DMS 273 (cell line): ENCODE measurements around the gene RHBG.

Source experiments
- DNase-seq: peaks from one replicate; lab custom pipeline; 2025; ENCODE audit not compliant: unreplicated experiment; lab: John Stamatoyannopoulos, UW

Gene RHBG

DNA sequence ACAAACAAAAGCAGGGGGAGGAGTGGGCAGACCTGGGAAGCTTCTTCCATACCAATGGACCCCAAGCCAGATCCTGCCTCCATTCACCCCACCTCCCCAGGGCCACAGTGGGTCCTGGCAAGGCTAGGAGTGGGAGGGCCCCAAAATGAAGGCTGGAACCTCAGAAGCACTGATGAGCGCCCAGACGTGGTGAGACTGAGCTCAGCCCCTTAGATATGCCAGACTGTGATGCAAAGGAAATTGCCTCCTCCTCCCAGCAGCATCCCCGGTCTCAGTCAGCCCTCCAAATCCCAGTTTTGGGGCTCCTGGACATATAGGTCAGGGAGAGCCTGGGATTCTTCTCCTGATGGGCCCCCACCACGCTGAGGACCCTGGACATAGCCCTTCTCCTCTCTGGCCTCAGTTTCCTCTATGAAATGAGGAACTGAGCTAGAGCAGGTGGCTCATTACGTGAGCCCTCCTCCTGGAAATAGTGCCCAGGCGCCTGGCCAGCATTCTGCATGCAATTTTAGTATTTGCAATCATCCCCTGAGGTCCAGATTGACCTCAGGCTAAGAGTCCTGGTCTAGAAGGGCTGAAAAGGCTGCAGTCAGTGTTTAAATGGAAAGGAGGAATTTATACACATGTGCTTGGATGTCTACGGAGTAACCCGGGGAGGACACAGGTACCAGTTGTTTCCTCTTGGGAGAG, 33.5 kb downstream of the RHBG start:
- no peak for DNase-seq

DNA sequence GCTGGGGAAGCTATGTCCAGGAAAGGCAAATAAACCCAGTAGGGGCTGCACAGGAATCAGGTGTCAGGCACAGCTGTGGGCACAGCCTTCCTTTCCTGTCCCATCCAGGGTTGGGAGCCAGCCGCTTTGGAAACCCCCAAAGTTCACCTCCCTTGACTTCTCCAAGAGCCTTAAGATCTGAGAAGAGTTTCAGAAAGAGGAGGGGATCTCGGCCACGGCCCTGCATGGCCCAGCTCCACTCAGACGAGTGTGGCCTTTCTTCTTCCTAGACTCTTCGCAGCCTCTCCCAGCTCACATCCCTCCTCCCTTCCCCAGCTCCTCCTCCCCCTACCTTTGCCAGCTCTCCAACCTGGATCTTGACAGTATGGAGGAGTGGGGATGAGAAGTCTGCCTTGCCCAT, 36.7 kb downstream of the RHBG start:
- peak; percentile 57 for DNase-seq

DNA sequence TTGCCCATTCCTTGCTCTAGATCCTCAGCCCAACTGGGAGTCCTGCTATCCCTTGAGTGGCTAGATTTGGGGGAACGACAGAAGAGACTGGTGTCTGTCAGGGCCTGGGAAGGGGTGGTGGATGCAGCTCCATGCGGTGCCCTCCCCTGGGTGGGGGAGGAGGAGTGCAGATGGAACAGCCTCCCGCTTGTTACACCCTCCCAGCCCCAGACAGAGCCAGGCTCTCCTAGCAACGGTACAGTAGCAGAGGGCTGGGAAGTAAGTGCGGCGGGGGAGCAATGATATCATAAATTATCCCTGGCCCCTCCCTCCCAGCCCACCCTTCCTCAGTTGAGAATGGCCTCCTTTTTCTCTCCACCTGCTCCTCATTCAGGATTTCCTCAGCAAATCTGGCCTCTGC, 37.2 kb downstream of the RHBG start:
- peak; percentile 94 for DNase-seq

DNA sequence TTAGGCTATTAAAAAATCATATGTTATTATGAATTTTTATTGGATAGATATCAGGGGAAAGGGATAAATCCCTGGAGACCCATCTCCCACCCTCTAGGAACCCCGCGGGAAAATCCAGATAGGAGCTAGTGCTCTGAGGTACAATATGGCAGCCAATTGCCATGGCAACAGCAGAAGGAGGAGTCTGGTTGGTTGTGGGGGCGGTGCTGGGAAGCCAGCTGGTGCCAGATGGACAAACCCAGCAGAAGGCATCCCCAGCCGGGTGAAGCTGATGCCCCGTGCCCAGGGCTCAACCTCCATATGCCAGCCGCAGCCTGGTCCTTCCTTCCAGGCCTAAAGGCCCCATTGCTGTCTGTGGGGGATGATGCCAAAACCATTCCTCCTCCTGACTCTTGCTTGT, 38.3 kb downstream of the RHBG start:
- DNase-seq: peak; percentile 99

DNA sequence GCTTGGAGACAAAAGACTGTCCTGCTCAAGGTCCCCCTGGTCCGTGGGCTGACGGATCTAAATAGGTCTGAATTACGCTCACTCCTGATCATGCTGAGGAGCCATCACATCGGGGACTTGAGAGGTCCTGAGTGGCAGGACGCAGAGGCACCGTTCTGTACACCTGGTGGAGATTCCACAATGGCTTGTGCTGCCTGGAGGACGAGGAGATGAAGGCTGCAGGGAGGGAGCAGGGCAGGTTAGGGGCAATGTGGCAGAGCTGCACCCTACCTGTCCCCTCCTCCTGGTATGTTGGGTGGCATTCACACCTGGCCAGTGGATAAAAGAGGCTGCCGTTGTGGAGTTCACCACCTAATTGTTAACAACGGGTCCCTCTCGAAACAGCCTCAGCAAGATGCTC, 38.7 kb downstream of the RHBG start:
- no peak for DNase-seq

DNA sequence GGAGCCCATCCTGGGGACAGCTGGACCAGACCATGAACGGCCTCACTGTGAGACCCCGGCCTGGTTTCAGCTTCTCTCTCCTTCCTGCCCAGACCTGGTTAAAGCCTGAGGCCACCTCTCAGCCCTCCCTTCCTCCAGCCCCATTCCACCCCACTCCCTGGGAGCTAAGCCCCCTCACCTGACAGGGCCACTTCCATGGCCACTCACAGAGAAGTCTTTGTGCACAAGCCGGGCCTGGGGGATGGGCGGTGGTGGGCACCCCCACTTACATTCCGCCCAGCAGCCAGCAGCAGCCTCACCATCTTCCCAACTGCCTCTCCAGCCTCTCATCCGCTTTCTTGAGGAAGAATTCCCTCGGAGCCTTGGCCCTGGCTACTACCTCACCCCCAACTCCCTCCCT, 40.4 kb downstream of the RHBG start:
- DNase-seq: no peak

DNA sequence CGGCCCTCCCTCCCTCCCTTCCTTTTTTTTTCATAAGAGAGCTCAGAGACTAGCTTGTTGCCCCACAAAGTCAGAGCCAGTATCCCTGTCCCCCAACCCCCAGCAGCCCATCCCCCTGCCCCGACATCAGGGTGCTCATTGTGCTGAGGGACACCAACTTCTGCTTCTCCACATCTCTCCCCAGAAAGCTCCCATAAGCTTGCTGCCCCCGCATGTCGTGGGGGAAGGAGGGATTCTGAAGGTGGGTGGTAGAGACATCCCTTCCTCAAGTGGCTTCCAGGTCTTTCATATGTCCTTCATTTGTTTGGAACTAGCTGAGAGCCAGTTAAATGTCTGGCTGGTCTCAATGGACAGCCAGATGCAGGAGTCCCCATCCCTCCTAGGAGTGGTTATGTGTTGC, 41.2 kb downstream of the RHBG start:
- no peak for DNase-seq

DNA sequence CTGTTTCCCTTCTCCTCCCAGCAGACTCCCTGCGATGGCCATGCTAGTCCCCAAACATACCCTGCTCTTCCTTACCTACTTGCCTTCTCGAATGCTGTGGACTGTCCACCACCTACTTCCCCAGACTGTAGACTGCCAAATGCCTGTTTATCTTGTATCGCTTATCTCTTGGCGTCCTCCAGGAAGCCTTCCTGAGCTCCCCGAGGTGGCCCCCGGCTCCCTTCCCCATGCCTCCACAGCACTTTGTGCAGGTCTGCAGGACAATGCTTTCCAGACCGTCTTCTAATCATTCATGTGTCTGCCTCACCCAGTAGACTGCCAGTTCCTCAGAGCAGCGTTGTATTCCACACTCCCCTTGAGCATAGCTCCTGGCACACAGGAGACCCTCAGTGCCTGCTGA, 41.7 kb downstream of the RHBG start:
- no peak for DNase-seq

DNA sequence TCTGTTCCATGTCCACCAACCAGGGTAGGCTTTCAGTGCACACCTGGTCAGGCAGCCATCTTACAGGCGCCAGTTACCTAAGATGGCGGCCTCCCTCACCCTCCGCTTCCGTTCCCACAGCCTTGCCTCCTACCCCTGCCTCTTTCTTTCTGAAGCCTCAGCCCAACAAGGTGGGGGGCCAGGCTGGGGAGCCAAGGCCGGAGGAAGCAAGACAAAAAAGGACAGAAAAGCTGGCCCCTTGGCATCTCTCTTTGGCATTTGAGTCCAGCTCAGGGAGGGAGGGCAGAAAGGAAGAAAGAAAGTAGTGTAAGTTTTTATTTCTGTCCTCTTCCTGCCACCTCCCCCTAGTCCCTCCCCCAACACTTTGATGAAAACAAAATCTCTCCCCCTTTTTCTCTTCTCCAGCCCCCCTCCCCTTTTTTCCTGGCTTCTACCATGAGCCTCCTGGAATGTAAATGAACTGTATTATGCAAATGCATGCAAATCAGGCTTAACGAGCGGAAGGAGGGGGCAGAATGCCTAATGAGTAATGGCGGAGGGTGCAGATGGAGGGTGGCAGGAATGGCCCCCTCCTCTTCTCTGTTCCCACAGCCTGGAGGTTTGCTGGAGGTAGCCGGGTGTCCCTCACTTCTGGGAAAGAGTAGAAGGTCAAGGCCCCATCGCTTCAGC, 43.8 kb downstream of the RHBG start:
- no peak for DNase-seq

DNA sequence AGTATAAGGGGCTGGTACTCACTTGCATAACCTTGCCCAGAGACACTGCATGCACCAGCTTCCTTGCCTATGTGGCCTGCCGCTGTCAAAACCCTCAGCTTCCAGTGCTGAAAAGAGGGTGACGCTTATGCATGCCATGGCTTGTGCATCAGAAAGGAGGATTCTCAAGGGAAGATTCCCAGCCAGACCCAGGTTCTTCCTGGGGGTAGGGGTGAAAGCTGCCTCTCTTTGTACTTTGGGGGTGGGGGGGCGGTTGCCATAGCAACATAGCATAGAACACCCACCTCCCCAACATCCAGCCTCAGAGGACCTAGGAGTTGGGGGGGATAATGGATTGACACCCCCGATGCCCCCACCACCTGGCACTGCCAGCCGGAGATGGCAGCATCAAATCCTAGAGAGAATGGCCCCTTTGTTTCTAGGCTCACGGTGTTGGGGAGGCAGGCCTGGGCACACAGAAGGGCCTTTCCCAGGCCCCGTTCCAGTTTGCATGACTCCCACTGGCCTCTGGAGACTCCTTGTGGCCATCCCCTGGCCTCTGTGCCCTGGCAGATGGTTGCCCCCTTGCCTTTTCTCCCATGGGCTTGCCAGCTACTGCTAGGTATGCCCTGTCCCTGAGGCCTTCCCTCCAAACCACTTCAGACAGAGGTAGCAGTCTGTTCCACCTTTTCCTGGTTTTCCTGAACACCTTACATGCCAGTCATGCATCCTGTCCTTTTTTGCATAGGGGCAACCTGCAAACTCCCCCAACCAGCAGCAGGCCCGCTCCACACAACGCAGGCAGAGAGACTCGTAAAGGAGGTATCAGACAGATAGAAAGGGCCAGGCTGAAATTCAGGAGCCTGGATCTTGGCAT, 44.6 kb downstream of the RHBG start:
- DNase-seq: peak; percentile 46

DNA sequence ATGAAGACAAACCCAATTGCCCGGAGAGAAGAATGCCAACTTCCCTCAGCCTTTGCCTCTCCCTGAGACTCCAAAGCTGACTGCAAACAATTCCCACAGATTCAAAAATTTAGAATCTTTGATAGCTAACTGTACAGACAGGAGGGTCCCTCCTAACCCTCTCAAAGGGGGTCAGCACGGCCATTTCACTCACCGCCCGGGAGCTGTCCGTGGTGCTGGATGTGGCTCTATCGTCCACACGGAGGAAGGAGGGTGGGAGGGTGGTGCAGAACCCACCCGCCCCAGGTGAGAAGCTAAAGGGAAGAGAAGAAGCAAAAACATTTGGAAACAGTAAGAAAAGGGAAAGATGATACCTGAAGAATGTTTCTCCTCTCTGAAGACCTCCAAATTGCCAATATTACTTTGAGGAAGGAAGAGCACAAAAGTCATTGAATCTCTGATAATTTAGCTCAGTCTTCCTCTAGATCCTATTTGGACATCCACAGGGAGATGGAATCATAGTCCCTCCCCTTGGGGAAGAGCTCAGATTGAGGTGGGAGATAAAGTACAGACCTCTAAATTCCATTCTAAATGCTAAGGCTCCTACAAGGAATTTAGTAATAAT, 45.6 kb downstream of the RHBG start:
- DNase-seq: no peak

DNA sequence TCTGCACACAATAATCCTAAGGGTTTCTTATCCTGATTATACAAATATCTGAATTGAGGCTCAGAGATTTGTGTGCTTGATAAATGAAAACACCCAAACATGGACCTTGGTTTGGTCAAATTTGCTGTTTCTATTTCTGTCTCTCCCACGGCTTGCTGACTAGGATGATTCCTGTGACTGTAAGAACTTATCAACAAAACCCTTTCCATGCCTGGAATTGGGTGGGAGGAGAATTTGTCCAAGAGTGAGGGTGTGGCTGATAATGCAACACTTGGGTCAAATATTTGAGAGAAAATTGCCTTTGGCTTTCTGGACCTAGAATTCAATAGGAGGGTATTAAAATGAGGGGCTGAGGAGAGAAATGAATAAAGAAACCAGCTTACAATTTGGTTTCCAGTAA, 48.0 kb downstream of the RHBG start:
- DNase-seq: no peak

DNA sequence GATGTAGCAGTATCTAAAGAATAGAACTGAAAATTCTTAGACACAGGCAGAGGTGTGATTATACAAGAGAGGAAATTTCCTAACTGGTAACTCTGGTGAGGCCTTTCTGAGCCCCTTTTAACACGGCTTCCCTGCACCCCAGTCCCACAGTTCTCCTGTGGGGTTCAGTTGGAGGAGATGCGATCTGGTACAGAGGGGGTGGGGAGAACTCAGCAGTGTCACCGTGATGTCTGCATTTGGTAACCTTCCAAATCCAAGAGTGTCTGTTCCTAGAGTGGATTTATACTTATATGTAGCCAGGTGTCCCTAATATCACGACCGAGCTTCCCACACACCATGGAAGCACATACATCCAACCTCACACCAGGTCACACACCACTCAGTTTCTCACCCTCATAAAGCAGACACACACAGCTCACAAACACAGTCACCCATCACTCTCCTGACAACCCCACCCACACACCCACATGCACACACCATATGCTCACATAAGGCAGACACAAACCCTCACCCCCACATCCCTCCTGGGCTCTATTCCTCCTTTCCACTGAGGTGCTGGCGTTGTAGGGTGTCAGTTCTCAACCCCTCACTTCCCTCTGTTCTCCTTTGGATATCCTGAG, 48.5 kb downstream of the RHBG start:
- peak; percentile 75 for DNase-seq

DNA sequence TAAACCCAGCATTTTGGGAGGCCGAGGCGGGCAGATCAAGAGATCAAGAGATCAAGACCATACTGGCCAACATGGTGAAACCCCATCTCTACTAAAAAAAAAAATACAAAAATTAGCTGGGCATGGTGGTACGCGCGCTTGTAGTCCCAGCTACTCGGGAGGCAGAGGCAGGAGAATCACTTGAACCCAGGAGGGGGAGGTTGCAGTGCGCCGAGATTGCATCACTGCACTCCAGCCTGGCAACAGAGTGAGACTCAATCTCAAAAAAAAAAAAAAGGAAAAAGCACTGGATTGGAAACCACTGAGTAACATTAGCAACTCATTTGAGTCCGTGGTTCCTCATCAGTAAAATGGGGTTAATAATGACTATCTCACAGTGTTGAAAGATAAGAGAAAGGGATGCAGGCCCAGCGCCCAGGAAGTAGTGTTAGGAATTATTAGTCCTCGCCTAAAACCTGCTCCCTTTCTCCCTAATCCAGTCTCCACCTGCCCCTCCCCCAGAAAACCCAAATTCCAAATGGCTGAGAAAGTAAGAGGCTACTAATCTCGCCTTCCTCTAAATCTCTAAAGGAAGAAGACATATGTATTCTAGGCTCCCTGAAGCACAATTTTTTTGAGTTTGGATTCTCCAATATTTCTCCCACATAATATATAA, 49.5 kb downstream of the RHBG start:
- DNase-seq: no peak

DNA sequence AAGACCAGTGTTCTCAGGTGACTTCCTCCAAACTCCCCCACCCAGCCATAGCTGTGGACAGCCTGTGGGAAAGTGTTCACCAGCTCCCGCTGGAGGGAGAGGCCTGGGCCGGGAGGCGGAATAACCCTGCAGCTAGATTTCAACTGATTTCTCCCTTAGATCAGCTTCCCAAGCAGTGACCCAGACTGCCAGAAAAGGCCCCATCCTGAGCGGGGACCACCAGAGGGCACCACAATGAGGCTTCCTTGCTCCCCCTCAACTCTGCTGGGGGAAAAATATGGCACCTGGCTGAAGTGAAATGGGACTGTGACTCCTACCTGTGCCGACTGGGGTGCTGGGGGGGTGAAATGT, 50.8 kb downstream of the RHBG start:
- peak; percentile 59 for DNase-seq

DNA sequence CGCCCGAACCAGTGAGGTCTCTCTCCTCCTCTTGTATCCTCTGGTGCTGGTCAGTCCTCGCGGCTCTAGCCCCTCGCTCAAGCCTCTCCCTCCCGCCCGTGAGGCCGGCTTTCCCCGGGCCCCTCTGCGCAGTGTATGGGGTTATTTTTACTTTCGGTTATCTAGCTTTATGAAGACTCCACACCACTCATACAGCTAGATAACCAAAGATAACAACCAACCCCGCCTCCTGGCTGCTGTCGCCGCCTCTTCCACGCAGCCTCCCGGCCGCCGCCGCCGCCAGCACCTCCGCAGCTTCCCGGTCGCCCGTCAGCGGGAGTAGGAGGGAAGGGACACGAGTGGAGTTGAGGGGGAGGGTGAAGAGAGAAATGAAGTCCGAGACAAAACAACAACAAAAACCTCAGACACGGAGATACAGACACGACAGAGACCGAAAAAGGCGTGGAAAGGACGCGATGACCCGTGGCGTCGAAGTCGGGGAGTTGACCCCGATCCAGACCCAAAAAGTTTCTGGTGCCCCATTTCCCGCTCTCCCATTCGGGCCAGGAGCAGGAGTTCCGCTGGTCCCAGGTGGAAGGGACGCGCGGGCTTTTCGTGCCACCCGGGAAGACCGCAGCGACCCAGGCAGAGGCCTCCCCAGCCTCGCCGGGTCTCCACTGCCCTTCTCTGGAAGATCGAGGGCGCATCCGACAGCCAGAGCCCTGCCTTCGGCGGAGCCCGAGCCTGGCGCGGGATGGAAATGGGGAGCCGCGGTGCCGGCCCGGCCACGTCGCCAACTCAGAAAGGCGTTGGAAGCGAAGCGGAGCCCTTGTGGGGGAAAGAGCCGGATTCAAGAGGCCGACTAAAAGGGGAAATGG, 51.4 kb downstream of the RHBG start:
- DNase-seq: peak; percentile 67

DNA sequence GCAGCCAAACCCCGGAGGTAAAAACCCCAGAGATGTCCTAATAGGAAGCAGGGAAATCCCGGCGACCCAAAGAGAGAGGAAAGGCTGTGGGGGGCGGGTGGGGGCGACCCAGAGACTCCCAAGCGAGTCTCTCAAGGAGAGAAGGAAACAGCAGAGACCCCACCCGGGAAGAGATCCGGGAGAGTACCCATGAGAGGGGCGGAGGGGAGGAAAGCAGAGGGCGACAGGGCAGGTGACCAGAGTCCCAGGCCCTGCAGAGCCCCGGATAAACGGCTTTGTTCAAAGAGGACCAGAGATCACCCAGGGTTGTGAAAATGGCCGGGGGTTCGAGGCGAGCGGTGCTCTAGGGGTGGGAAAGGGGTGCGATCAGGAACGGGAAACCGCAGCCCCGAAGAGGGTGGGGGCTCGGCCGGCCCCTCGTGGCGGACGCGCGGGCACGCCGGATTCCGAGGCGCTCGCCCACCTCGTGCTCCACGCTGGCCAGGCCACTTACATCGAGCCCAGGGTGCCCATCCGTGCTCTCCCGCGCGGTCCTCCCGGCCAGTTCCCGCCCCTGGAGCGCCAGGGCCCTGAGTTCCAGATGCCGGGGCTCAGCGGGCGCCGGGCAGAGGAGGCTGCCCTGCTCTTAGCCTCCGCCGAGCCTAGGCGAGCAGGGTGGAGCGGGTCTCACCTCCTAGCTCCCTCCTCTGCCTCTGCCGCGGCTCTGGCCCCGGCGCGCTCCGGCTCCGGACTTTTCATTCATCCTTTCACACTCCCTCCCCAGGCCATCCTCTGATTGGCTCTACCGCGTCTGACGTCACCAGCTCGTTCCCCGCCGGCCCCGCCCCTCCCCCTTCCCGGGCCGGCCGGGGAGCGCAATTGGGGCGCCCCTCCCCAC, 52.3 kb downstream of the RHBG start:
- peak; percentile 97 for DNase-seq

DNA sequence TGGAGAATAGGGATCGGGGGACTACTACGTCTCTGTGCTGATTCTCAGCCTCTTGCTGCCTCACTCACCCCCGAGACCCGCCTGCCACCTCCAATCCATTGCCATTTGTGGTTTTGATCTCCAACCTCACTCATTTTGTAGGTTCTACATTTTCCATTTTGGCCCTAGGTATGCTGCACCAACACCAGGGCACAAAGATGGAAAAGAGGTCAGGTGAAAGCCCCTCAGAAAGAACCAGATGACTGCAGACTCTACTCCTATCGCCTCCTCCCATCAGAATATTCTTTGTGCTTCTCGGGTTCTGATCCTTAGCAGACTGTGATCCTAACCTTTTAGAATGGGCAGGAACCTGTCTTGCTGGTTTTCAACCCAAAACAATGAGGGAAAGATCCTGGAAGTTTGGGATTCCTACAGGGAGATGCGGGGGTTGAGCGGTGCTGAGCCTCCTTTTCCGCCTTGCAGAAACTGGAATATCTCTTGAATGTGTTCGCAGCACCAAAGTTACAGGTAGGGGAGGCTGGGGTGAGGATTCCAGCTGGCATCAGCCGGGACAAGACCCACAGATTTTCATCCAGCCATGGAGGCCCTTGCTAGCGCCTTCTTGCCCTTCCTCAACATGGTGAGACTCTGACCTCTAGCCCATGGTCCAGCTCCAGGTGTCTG, 53.1 kb downstream of the RHBG start:
- DNase-seq: no peak
